ENCODE data around the gene FAM20A. TPM values are rescaled to one million over a fixed set of nuclear protein-coding genes. Genes with fewer than 3 reads are reported as not detected.

Gene FAM20A
- total and polyA plus RNA-seq, 2 of the 8 experiments (the other 6 are each of a cell fraction or from before 2014, with no cell fraction given) = 3.6 to 11.9 TPM

DNA sequence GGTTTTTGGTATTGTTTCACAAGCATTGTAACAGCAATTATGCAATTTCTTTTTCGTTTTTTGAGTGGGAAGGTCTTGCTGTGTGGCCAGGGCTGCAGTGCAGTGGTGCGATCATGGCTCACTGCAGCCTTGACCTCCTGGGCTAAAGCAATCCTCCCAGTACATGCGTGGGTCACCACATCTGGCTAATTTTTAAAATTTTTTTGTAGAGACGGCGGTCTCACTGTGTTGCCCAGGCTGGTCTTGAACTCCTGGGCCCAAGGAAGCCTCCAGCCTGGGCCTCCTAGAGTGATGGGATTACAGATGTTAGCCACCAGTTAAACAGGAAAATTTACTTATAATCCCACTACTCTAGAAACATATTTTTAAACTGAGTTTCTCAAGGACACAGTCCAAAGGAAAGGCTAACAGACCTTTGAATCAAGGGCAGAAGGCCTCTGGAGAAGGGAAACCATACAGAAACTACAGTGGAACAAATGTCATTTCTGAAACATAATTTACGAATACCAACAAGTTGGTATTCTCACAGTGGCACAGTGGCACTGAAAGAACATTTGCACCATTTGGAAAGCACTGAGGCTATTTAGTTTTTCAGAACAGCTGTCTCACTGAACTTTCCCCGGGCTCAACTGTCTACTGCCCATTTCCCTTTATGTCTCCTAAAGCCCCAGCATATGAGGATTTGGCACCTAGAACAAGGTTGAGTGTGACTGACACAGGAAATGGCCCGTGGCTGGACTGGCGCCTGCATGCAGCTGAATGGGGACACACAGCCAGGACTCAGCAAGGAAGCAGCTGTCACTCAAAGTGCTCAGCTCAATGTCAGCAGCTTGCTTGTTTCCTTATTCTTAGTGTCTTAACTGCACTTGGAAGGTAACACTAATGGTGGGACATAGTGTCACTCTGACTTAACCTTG lies 91.8 kb downstream of the FAM20A start:
- H3K36me3 ChIP-seq (ENCODE audit: control insufficient read depth in 2 of 4, insufficient read depth in 4 of 4, low read length in 3 of 4) = no peaks in the 10 kb centered on the region
- no peak overlapping the region for H3K23ac ChIP-seq (ENCODE audit: insufficient read length)
- H3K9ac ChIP-seq (replicated peaks in 1 of 4; ENCODE audit: extremely low read depth in 1 of 4, low read depth in 3 of 4, low read length in 3 of 4) = no peak overlapping the region
- H3K56ac ChIP-seq (replicated peaks; ENCODE audit: insufficient read length, low read depth, low read length) = no peak overlapping the region
- H3K4me1 ChIP-seq (replicated peaks in 1 of 4; ENCODE audit: control insufficient read depth in 3 of 4, insufficient read depth in 4 of 4, low read length in 3 of 4) = peaks cover 0 to 4% (median 2%) of the 10 kb centered on the region in 4 experiments; a peak in 4 of 7 replicates
- WGBS, 2 experiments (ENCODE audit: extremely low coverage in 1 of 2, insufficient coverage in 1 of 2, insufficient read length in 1 of 2, insufficient replicate concordance in 2 of 2, low coverage in 1 of 2, low lambda C conversion rate in 2 of 2, missing lambda C conversion rate in 1 of 2) = 89% methylated on average over 9 of the region's 9 CpGs; no CpG with 5 or more reads in 1 of the 2 experiments
- no peak overlapping the region for H3K18ac ChIP-seq (ENCODE audit: extremely low read depth, low read length)
- H2BK120ac ChIP-seq (replicated peaks; ENCODE audit: low read depth, low read length) = no peak overlapping the region
- POLR2A ChIA-PET (ENCODE audit: partially characterized antibody) = no interaction called here
- peaks cover 0 to 17% of the 10 kb centered on the region in 2 experiments; a peak in 3 of 4 replicates for H3K79me2 ChIP-seq (ENCODE audit: control insufficient read depth in 1 of 2, insufficient read depth in 2 of 2, low read length in 2 of 2)
- H3K4ac ChIP-seq (replicated peaks; ENCODE audit: insufficient read length, low read depth, low read length) = no peak overlapping the region
- no peak overlapping the region for H4K91ac ChIP-seq (replicated peaks; ENCODE audit: insufficient read length, low read length)
- no peak overlapping the region for H3K27ac ChIP-seq (ENCODE audit: low read depth, low read length)
- FAIRE-seq (no peak), DNase-seq (ENCODE audit: low read depth in 1 of 2, low spot score in 2 of 2) (no peak)
- no peaks in the 10 kb centered on the region for H3K9me3 ChIP-seq (ENCODE audit: insufficient read depth in 2 of 2, low read depth in 1 of 2, low read length in 1 of 2)
- no peak for TF ChIP-seq RFX5 (IDR thresholded peaks at IDR 0.05; ENCODE audit: borderline replicate concordance, low read depth, low read length)
- no peak for TF ChIP-seq POLR2AphosphoS5 (IDR thresholded peaks at IDR 0.05; ENCODE audit: low read depth, low read length)
- TF ChIP-seq EGR1 (IDR thresholded peaks at IDR 0.05; ENCODE audit: borderline replicate concordance, low read depth, low read length) = no peak
- no peak for TF ChIP-seq NRF1 (IDR thresholded peaks at IDR 0.05; ENCODE audit: low read depth, low read length)
- no peak for TF ChIP-seq RBBP5 (IDR thresholded peaks at IDR 0.05; ENCODE audit: borderline replicate concordance, low read depth, low read length)
- TF ChIP-seq CHD1 (IDR thresholded peaks at IDR 0.05; ENCODE audit: low read depth, low read length) = no peak
- no peak for TF ChIP-seq GTF2F1 (IDR thresholded peaks at IDR 0.05; ENCODE audit: borderline replicate concordance, low read depth, low read length)
- TF ChIP-seq HDAC6 (IDR thresholded peaks at IDR 0.05; ENCODE audit: low read depth, low read length) = no peak
- H3K14ac ChIP-seq (ENCODE audit: insufficient read length) = no peak overlapping the region
- peak overlapping the region; percentile 28; the same call in 1 of the 2 replicates for H2BK12ac ChIP-seq (ENCODE audit: low read depth, low read length)
- peaks cover 0 to 2% of the 10 kb centered on the region in 2 experiments for H4K20me1 ChIP-seq (replicated peaks in 1 of 2; ENCODE audit: control insufficient read depth in 1 of 2, insufficient read depth in 2 of 2, low read length in 2 of 2)
- peaks cover 5% of the 10 kb centered on the region for H3K23me2 ChIP-seq (ENCODE audit: low read depth, low read length)
- CTCF ChIA-PET (ENCODE audit: partially characterized antibody) = interaction anchor here (0.6 to 1.2 kb wide), 3 partner anchors 34 to 337 kb away, joined by 3 read pairs; no protein-coding TSS in a partner anchor
- H4K8ac ChIP-seq (ENCODE audit: extremely low read depth, insufficient read depth, low read length) = no peak overlapping the region
- no peak overlapping the region for H2AK5ac ChIP-seq (ENCODE audit: low read depth, low read length)
- no peak overlapping the region for H2BK5ac ChIP-seq (ENCODE audit: low read depth, low read length)
- no peak overlapping the region for H2AFZ ChIP-seq (ENCODE audit: low read length)
- H3K4me2 ChIP-seq (ENCODE audit: insufficient read depth in 1 of 2, low read depth in 2 of 2, low read length in 2 of 2) = no peak overlapping the region
- no peaks in the 10 kb centered on the region for H3K79me1 ChIP-seq (ENCODE audit: low read depth, low read length)
- H4K5ac ChIP-seq (ENCODE audit: insufficient read length, low read depth, low read length) = no peak overlapping the region
- peak overlapping the region; percentile 6; the same call in 1 of the 2 replicates for H2BK15ac ChIP-seq (ENCODE audit: low read length)
- no peaks in the 10 kb centered on the region for H3K27me3 ChIP-seq (replicated peaks in 1 of 4; ENCODE audit: control insufficient read depth in 3 of 4, extremely low read depth in 1 of 4, insufficient read depth in 3 of 4, low read length in 3 of 4)
- no peak overlapping the region for H2BK20ac ChIP-seq (ENCODE audit: low read length)
- H3K4me3 ChIP-seq (ENCODE audit: extremely low read depth in 1 of 4, insufficient read depth in 2 of 4, low read depth in 3 of 4, low read length in 4 of 4) = no peak overlapping the region
